ENCODE results near the gene HNRNPL.
"Not testable (repeated sequence)": the region's sequence is repeated elsewhere in the genome, so short reads cannot be mapped to it uniquely, and the experiment has no call there.

The HNRNPL gene

GRCh38 chr19:38800577-38801347 is 49.0 kb downstream of the HNRNPL start:
- no peak for DNase-seq
- TF ChIP-seq POLR2A (IDR thresholded peaks at IDR 0.05; ENCODE audit: low read length) (no peak), GATA1 (IDR thresholded peaks at IDR 0.05; ENCODE audit: low read depth, low read length) (no peak)

- no peak for DNase-seq
- no peak for TF ChIP-seq POLR2A (IDR thresholded peaks at IDR 0.05; ENCODE audit: low read length)
- TF ChIP-seq GATA1 (IDR thresholded peaks at IDR 0.05; ENCODE audit: low read depth, low read length): no peak
Observed at GRCh38 chr19:38799104-38799503, 50.7 kb downstream of the HNRNPL start.

GRCh38 chr19:38797781-38798180 is 52.0 kb downstream of the HNRNPL start:
- DNase-seq: not testable (repeated sequence)

GRCh38 chr19:38796154-38796553 is 53.6 kb downstream of the HNRNPL start:
- TF ChIP-seq GATA1 (IDR thresholded peaks at IDR 0.05; ENCODE audit: low read depth, low read length) (no peak), POLR2A (IDR thresholded peaks at IDR 0.05; ENCODE audit: low read length) (no peak)
- no peak for DNase-seq

- DNase-seq: no peak
- TF ChIP-seq POLR2A (IDR thresholded peaks at IDR 0.05; ENCODE audit: low read length) (no peak), GATA1 (IDR thresholded peaks at IDR 0.05; ENCODE audit: low read depth, low read length) (no peak)
Observed at GRCh38 chr19:38795549-38795948, 54.2 kb downstream of the HNRNPL start.

GRCh38 chr19:38793671-38794070 is 56.1 kb downstream of the HNRNPL start:
- DNase-seq: no peak
- TF ChIP-seq POLR2A (IDR thresholded peaks at IDR 0.05; ENCODE audit: low read length) (no peak), GATA1 (IDR thresholded peaks at IDR 0.05; ENCODE audit: low read depth, low read length) (no peak)

- TF ChIP-seq GATA1 (IDR thresholded peaks at IDR 0.05; ENCODE audit: low read depth, low read length) (no peak), POLR2A (IDR thresholded peaks at IDR 0.05; ENCODE audit: low read length) (no peak)
- no peak for DNase-seq
Observed at GRCh38 chr19:38793177-38793576, 56.6 kb downstream of the HNRNPL start.

GRCh38 chr19:38792250-38793111 is 57.3 kb downstream of the HNRNPL start:
- TF ChIP-seq GATA1 (IDR thresholded peaks at IDR 0.05; ENCODE audit: low read depth, low read length) (no peak), POLR2A (IDR thresholded peaks at IDR 0.05; ENCODE audit: low read length) (no peak)
- peak in 1 of 2 experiments; percentile 26 for DNase-seq

GRCh38 chr19:38791451-38792064 is 58.2 kb downstream of the HNRNPL start:
- not testable (repeated sequence) for DNase-seq

- DNase-seq: not testable (repeated sequence)
Observed at GRCh38 chr19:38790507-38791403, 59.0 kb downstream of the HNRNPL start.

GRCh38 chr19:38788478-38789243 is 61.1 kb downstream of the HNRNPL start, which contains the start of gene LGALS7B:
Gene LGALS7B, plus strand, starts transcription at chr19:38789200. Its CDS starts 27 bp downstream, at chr19:38789227.
- TF ChIP-seq POLR2A (IDR thresholded peaks at IDR 0.05; ENCODE audit: low read length) (no peak), GATA1 (IDR thresholded peaks at IDR 0.05; ENCODE audit: low read depth, low read length) (no peak)
- no peak for DNase-seq

GRCh38 chr19:38786572-38787265 is 63.1 kb downstream of the HNRNPL start:
- DNase-seq: no peak
- TF ChIP-seq GATA1 (IDR thresholded peaks at IDR 0.05; ENCODE audit: low read depth, low read length) (no peak), POLR2A (IDR thresholded peaks at IDR 0.05; ENCODE audit: low read length) (no peak)
